Endothelial cell (in vitro differentiated cells): ENCODE data around the gene ZNF618. TPM values are rescaled to one million over a fixed set of nuclear protein-coding genes. Genes with fewer than 3 reads are reported as not detected.

Experiments used
- DNase-seq: peaks from one replicate; pipeline ENCODE4 v3.0.0; 2021; ENCODE audit warnings: low spot score
- H3K27ac Mint-ChIP-seq: one replicate; pipeline ENCODE4 v1.8.0; 2021; ENCODE audit warnings: mixed read lengths, inconsistent platforms; ENCODE audit not compliant: unreplicated experiment
- H3K27me3 Mint-ChIP-seq: one replicate; pipeline ENCODE4 v1.8.0; 2021; ENCODE audit warnings: mild to moderate bottlenecking, moderate library complexity, mixed read lengths, inconsistent platforms; ENCODE audit not compliant: unreplicated experiment
- H3K36me3 Mint-ChIP-seq: one replicate; pipeline ENCODE4 v1.8.0; 2021; ENCODE audit warnings: mild to moderate bottlenecking, low read depth, mixed read lengths, inconsistent platforms; ENCODE audit not compliant: unreplicated experiment
- H3K4me1 Mint-ChIP-seq: one replicate; pipeline ENCODE4 v1.8.0; 2021; ENCODE audit warnings: mild to moderate bottlenecking, mixed read lengths, inconsistent platforms; ENCODE audit not compliant: unreplicated experiment
- H3K4me3 Mint-ChIP-seq: one replicate; pipeline ENCODE4 v1.8.0; 2021; ENCODE audit warnings: mild to moderate bottlenecking, mixed read lengths, inconsistent platforms; ENCODE audit not compliant: unreplicated experiment
- H3K9me3 Mint-ChIP-seq: one replicate; pipeline ENCODE4 v1.8.0; 2021; ENCODE audit warnings: mixed read lengths, inconsistent platforms; ENCODE audit not compliant: unreplicated experiment
- CTCF ChIP-seq: fragments of 200-600 bp; sonication (generic); IDR thresholded peaks from one replicate; pipeline ENCODE4 v1.5.0; 2021; ENCODE audit warnings: antibody characterized with exemption; ENCODE audit not compliant: unreplicated experiment
- total RNA-seq: library from RNA; stranded (reverse); fragmentation: NEBNext Ultra II Directional; extraction: Animal tissue kit (Norgen Biotek cat#: 25700); gene quantifications from one replicate; pipeline ENCODE4 v1.2.1, GENCODE V29; 2021; ENCODE audit not compliant: unreplicated experiment

Gene ZNF618
- total RNA-seq, 1 donor from 2014 or later = 35.0 TPM

DNA sequence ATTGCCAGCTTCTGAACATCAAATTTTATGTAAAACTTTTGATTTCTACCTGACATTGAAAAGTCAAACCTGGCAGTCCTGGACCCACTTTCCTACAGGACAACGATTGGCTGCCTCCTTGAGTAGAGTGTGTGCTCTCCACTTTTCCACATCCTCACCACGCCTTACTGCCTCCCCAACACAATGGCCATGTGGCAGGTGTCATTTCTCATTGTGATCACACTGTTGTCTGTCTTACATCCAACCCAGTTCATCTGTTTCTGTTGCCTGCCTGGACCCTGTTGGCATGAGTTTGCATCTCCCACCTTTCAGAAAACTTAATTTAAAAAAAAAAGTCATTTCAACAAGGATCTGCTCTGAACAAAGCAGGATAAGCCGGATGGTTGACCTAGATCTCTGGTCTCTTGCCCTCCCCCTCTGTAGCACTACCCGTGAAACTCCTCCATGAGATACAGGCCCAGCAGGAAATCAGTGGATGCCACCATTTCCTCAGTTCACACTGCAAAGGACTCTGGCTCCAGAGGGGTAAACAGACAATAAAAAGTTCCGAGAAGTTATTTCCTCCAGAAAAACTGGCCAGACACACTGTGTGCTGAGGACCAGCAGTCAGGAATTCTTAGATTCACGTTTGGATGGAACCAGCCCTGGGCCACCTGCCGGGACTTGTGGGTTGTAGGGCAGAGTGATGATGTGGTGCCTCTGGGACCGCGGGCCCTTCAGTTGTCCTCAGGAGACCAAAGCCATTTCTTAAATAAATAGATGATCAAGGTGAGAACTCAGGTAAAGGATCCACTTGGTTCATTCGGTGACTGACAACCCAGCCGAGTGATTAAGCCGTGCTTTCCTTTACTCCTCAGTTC lies 153.4 kb downstream of the ZNF618 start:
- H3K9me3 Mint-ChIP-seq = no peaks in the 10 kb centered on the region
- no peak for DNase-seq
- H3K4me3 Mint-ChIP-seq = peak overlapping the region; percentile 43
- no peak overlapping the region for H3K27ac Mint-ChIP-seq
- no peak for TF ChIP-seq CTCF
- H3K4me1 Mint-ChIP-seq = peaks cover 17% of the 10 kb centered on the region
- peaks cover 8% of the 10 kb centered on the region for H3K27me3 Mint-ChIP-seq
- H3K36me3 Mint-ChIP-seq = peaks cover 40% of the 10 kb centered on the region

- Mint-ChIP-seq H3K4me1 (peaks cover 17% of the 10 kb centered on the region), H3K9me3 (no peaks in the 10 kb centered on the region), H3K36me3 (peaks cover 38% of the 10 kb centered on the region), H3K4me3 (no peak overlapping the region), H3K27me3 (peaks cover 8% of the 10 kb centered on the region), H3K27ac (peak overlapping the region; percentile 1)
- DNase-seq = no peak
- no peak for TF ChIP-seq CTCF
Measured at GRCh38 chr9:114030364-114030763, 154.3 kb downstream of the ZNF618 start.

GRCh38 chr9:114031037-114031630 lies 155.0 kb downstream of the ZNF618 start:
- Mint-ChIP-seq H3K9me3 (no peaks in the 10 kb centered on the region), H3K4me1 (peaks cover 17% of the 10 kb centered on the region), H3K36me3 (peaks cover 36% of the 10 kb centered on the region), H3K27ac (no peak overlapping the region), H3K27me3 (peaks cover 8% of the 10 kb centered on the region), H3K4me3 (no peak overlapping the region)
- TF ChIP-seq CTCF = no peak
- DNase-seq = no peak

DNA sequence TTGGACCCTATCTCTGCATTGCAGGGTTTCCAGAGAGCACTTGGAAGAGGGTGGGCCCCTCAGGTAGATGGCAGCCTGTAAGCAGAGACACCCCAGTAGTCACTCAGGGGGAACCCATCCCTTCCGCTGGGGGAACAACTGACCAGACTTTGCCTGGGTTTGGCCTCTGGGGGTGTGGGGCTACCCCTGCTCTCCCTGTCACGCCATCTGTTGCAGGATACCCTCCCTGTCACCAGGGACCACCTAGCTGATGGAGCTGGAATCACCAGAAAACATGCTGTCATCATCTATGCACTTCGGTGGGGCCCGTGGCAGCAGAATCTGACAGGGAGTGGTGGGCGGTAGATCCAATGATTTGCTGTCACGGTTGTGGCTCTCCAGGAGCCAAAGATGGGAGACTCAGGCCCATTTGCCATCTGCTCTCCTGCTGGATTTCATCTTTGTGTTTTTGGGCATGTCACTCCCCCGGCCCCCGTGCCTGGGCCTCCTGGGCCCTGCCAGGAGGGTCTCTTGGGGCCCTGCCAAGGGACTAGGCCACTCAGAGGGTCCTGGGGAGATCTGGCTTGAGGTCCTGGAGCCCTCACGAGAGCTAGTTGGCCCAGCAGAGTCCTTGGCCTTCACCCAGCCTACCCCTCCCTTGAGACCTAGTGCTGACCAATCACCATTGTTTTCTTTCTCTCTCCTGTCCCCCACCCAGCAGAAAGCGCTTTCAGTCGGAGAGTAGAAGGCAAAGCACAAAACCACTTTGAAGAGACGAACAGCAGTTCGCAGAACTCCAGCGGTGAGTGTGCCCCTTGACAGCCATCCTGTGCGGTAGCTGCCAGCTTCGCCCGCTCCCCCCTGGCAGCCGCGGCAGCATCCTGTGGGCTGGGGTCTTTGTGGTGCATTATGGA lies 156.1 kb downstream of the ZNF618 start:
- Mint-ChIP-seq H3K36me3 (peaks cover 46% of the 10 kb centered on the region), H3K4me3 (no peak overlapping the region)

More for the DNA sequence above, 156.1 kb downstream of the ZNF618 start:
- H3K27me3 Mint-ChIP-seq = peaks cover 12% of the 10 kb centered on the region
- TF ChIP-seq CTCF = no peak
- peaks cover 17% of the 10 kb centered on the region for H3K4me1 Mint-ChIP-seq
- no peaks in the 10 kb centered on the region for H3K9me3 Mint-ChIP-seq
- DNase-seq = no peak
- H3K27ac Mint-ChIP-seq = no peak overlapping the region
